Fibroblast of skin of left quadriceps (primary cell): ENCODE measurements around the gene STAT5B.
A peak's percentile ranks its signal among the peaks of the same experiment; 100 is the strongest.
"Not testable (repeated sequence)": the region's sequence is repeated elsewhere in the genome, so short reads cannot be mapped to it uniquely, and the experiment has no call there.

Source experiments
- DNase-seq, 2 experiments: peaks; one replicate each; pipeline ENCODE4 v3.0.0-alpha.2; 2013; ENCODE audit warnings: low read depth in 2 of 2

Gene STAT5B

GRCh38 chr17:42276359-42276608, at the start of gene STAT5B:
STAT5B (minus strand) TSS chr17:42276391; CDS start chr17:42232127, 44,264 bp downstream.
- DNase-seq = no peak

- no peak for DNase-seq
Observed at GRCh38 chr17:42325026-42325425, 48.8 kb upstream of the STAT5B start.

GRCh38 chr17:42323268-42323773, 47.1 kb upstream of the STAT5B start:
- no peak for DNase-seq

GRCh38 chr17:42322382-42323267, 46.4 kb upstream of the STAT5B start:
- peak; percentile 74 to 79 for DNase-seq

GRCh38 chr17:42321555-42321954, 45.4 kb upstream of the STAT5B start:
- no peak for DNase-seq

GRCh38 chr17:42317967-42318366, 41.8 kb upstream of the STAT5B start:
- not testable (repeated sequence) for DNase-seq

GRCh38 chr17:42317266-42317845, 41.2 kb upstream of the STAT5B start:
- DNase-seq = no peak

GRCh38 chr17:42316755-42317154, 40.6 kb upstream of the STAT5B start:
- no peak for DNase-seq

- no peak for DNase-seq
Observed at GRCh38 chr17:42315402-42316156, 39.4 kb upstream of the STAT5B start.

GRCh38 chr17:42313773-42314566, 37.8 kb upstream of the STAT5B start:
- no peak for DNase-seq

- no peak for DNase-seq
Observed at GRCh38 chr17:42313389-42313772, 37.2 kb upstream of the STAT5B start.

GRCh38 chr17:42312285-42313130, 36.3 kb upstream of the STAT5B start:
- DNase-seq = no peak

GRCh38 chr17:42312035-42312284, 35.8 kb upstream of the STAT5B start:
- DNase-seq = no peak

- peak; percentile 74 to 76 for DNase-seq
Observed at GRCh38 chr17:42311240-42312034, 35.2 kb upstream of the STAT5B start.

- no peak for DNase-seq
Observed at GRCh38 chr17:42310787-42311215, 34.6 kb upstream of the STAT5B start.

- DNase-seq = no peak
Observed at GRCh38 chr17:42309986-42310786, 34.0 kb upstream of the STAT5B start.

GRCh38 chr17:42309142-42309541, 33.0 kb upstream of the STAT5B start:
- no peak for DNase-seq

- no peak for DNase-seq
Observed at GRCh38 chr17:42308446-42308845, 32.3 kb upstream of the STAT5B start.

GRCh38 chr17:42307362-42307927, 31.3 kb upstream of the STAT5B start:
- no peak for DNase-seq
